NCI-H2107 (cell line): ENCODE results near the gene CGB8.

ENCODE experiments used
- DNase-seq: peaks from one replicate; lab custom pipeline; 2025; lab: John Stamatoyannopoulos, UW

Gene CGB8

DNA sequence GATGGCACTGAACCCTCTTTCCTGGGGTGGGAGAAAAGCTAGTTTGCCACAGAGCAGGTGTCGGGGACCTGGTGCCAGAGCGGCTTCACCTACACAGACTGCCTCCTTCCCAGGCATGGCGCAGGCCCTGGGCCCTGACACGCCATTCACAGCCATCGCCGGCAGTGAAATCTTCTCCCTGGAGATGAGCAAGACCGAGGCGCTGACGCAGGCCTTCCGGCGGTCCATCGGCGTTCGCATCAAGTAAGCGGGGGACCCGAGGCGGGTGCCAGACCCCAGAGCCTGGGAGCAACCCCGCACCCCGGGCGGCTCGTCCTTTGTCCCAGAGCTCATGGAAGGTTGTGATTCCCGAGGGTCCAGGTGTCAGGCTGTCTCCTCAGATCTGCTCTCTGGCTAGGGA, 42.0 kb downstream of the CGB8 start:
- no peak for DNase-seq

DNA sequence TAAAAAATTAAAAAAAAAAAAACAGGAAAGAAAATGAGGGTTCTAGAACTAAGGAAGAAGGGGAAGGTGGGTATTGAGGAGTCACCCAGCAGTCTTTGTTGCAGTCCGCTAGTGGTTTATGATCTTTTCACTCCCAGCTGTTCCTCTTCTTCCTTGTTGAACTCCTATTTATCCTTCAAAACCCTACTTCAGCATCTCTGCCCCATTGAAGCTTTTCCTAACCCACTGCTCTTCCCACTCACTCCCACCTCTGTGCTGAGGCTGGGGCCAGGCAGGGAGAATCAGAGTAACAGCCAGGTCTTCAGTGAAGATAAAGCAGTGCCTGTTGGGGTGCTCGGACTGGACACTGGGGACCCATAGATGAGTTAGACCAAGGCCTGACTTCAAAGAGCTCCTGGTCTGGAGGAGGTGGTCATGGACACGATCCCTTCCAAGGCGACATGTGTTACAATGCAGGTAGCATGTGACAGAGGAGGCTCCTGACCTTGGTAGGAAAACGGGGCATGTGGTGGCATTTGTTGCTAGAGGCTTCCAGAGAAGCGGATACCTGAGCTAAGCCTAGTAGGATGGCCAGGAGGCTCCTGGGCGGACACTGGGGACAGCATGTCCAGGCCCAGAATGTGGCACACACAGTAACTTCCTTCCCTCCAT, 43.8 kb downstream of the CGB8 start:
- no peak for DNase-seq

DNA sequence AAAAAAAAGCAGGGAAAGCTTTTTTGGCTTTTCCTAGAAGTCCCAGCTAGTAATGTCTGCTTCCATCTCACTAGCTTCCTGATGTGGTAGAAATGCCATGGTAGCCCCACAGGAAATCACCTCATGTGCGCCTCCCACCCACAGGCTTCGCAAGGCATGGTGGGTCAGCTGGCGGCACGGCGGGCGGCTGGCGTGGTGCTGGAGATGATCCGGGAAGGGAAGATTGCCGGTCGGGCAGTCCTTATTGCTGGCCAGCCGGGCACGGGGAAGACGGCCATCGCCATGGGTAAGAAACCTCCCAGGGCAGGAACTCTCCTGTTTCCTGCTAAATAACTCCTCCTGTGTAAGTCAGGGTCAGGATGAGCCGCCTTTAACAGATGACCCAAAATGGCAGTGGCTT, 44.8 kb downstream of the CGB8 start:
- no peak for DNase-seq

DNA sequence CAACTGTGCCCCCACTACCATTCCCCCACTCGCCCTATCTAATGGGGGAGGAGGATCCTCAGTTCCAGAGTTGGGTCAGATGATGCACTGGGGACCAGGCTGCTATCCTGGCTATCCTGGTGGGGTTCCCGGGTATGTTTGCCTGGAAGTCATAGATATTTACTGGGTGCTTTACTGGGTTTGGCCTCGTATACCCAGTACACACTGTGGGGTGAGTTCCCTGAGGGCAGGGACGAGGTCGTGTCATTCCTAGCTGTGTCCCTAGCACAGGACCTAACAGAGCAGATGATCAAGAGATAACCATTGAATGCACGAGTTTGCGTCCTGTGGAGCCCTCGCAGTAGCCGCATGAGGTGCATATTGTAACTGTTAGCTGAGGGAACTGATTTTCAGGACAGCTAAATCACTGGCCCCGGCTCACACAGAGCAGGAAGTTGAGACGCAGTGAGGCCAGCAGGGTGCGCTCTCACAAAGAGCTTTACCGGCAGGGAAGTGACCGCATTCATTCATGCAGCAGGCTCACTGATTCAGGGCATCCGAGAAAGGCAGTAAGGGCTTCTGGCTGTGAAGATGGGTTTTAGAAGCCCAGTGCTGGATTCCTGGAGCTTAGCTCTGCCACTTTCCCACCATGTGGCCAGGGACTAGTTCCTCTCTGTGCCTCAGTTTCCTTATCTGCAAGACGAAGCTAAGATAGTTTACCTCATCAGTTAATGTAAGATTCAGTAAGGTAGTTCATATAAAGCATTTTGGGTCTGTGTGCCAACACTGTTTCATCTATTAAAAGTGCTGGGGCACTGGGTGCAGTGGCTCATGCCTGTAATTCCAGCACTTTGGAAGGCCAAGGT, 49.2 kb downstream of the CGB8 start:
- no peak for DNase-seq

DNA sequence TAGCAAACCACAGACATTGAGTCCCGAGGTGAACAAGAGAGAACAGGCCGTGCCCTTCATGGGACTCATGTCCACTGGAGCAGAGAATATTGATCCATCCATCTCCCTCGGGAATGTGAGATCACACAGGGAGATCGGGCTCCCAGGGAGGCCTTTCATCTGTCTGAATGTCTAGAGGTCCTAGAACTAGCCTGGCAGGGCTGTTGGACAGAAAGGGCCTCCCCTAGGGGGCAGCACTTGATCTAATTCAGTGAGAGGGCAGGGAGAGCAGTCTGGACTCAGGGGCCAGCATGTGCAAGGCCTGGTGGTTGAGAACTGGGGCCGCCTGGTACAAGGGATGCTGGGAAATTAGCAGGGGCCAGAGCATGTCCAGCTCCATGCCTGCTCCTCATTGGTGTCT, 50.9 kb downstream of the CGB8 start:
- DNase-seq: peak; percentile 89
